Fibroblast of skin of left biceps (primary cell): Measurements from ENCODE around the gene AKT1S1.

ENCODE experiments used
- DNase-seq, 2 experiments: peaks; one replicate each; pipeline ENCODE4 v3.0.0-alpha.2; 2013; ENCODE audit warnings: low read depth in 2 of 2

The AKT1S1 gene

GRCh38 chr19:49883094-49883493 lies 5.9 kb upstream of the AKT1S1 start:
- no peak for DNase-seq

DNA sequence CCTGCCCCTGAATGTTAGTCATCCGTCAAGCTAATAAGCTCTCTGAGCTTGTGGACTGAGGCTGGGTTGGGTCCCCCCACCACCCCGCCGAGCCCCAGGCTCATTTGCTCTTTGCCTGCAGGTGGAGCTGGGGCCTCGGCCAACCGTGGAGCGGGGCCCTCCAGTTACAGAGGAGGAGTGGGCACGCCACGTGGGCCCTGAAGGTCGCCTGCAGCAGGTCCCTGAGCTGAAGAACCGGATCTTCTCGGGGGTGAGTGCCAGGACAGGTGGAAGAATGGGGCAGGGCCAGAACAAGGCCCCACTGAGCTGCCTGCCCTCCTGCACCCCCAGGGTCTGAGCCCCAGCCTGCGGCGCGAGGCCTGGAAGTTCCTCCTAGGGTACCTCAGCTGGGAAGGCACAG lies 5.5 kb upstream of the AKT1S1 start:
- no peak for DNase-seq

DNA sequence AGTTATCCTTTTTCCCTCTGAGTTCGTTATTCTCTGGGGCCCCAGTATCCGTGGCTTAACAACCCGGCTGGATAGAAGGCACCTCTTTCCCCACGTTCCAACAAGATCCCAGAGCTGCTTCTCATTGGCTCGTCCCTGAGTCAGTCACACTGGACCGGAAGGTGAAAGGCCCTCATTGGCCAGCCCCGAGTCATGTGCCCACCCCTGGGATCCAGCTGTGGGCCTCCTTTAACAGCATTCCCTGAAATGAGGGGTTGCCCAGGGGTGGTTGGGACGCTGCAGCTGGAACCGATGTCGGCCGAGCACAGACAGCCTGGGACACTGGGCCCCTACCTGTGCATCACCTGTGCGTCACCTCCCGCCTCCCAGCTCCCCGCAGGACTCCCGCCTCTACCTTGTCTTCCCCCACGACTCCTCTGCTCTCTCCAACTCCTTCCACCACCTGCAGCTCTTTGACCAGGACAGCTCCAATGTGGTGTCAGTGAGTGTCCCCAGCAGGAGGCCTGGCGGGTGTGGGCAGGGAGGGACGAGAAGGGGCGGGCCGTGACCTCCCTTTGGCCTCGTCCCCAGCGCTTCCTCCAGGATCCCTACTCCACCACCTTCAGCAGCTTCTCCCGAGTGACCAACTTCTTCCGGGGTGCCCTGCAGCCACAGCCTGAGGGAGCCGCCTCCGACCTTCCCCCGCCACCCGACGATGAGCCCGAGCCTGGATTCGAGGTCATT lies 4.7 kb upstream of the AKT1S1 start:
- no peak for DNase-seq

DNA sequence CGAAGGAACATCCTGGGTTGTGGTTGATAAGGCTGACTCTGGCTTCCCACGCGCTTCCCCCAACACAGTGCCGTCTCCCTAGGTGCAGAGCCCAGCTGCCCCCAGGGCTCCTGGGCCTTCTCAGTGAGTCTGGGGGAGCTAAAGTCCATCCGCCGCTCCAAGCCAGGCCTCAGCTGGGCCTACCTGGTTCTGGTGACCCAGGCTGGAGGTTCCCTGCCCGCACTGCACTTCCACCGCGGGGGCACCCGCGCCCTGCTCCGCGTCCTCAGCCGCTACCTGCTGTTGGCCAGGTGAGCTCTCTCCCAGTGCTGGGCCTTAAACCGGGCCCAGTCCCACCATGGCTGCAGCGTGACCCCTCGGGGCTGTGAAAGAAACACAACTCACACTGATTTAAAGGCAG lies 4.0 kb upstream of the AKT1S1 start:
- DNase-seq = no peak

- DNase-seq = no peak
Measured at GRCh38 chr19:49880162-49880869, 3.2 kb upstream of the AKT1S1 start.

DNA sequence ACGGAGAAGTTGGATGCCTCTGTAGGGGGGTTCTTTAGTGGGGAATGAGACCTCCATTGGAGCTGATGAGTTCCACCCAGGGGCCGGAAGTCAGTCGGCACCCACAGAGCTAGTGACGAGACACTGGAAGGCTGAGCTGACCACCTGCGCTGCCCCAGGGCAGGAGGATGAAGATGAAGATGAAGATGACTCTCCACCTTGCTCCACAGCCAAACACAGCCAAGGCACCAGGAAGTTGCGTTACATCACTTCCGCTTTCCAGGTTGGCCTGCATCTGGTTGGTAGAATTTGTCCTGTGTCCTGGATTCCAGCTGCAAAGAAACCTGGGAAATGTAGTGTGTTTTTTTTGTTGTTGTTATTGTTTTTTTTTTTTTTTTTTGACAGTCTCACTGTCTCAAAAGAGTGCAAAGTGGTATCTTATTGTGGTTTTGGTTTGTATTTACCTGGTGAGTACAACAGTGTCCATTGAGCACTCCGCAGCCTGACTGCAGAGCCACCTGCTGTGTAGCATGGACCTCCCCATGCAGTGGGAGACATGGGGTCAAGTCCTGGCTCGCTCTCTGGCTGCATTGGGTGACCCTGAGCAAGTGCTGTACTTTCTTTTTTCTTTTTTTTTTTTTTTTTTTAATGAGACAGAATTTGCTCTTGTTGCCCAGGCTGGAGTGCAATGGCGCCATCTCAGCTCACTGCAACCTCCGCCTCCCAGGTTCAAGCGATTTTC lies 2.2 kb upstream of the AKT1S1 start:
- DNase-seq = no peak

GRCh38 chr19:49878744-49879070 lies 1.6 kb upstream of the AKT1S1 start:
- no peak for DNase-seq

DNA sequence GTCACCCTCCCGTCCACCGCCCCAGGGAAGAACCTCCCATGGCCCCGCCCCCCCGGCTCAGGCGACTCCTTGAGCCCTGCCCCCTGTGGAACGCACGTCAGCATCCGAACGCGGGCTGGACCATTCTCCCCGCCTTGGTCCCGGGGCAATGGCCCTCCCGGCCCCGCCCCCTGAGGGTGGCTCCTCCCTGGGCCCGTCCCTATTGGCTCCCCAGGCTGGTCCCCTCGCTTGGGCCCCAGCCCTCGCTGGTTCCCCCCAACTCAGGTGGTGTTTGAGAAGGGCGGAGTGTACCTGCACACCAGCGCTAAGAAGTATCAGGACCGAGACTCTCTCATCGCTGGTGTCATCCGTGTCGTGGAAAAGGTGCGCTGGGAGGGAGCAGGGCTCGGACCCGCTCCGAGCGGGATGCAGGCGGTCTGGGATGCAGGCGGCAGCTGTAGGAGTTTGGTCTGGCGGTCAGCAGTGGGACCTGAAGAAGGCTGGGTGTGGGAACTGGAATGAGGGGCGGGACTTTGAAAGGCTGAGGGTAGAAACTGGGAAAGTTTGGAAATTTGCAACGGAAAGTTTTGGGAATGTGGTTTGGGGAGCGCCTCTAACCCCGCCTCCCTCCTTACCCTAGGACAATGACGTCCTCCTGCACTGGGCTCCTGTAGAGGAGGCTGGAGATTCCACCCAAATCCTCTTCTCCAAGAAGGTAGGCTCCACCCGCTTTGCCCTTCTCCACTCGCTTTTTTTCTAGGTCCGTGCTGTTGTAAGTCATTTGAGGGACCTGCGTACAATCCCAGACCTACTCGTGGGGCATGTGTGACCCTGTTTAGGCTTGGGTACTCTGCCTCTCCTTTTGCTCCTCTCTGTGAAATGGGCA lies 956 bp upstream of the AKT1S1 start:
- DNase-seq = peak; percentile 92 to 93

GRCh38 chr19:49876422-49877019 lies 634 bp downstream of the AKT1S1 start:
- peak; percentile 98 to 99 for DNase-seq

DNA sequence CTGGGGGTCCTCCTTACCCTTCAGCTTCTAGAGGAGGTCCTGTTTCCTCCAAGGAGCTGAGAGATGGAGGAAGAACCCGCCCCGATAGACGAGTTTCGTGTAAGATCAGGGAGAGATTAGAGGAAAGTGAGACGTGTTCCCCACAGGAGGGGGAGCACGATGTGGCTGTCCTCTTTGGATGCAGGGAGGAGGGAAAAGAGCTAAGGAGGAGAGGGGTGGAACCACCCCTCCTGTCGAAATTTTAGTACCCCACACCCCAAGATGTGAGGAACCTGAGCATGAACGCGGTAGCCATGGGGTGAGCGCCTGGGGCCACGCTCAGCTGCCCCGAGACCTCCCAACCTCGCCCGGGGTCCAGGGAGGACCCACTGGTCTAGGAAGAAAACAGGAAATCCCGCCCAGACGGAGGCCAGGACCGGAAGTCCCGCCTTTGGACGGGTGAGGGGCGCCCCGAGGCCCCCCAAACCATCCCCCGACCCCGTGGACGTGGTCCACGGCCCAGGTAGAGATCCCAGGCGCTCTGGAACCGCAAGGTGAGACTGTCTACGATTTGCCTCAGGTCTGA lies 1.2 kb downstream of the AKT1S1 start:
- no peak for DNase-seq

- DNase-seq = no peak
Measured at GRCh38 chr19:49875177-49875576, 2.0 kb downstream of the AKT1S1 start.

DNA sequence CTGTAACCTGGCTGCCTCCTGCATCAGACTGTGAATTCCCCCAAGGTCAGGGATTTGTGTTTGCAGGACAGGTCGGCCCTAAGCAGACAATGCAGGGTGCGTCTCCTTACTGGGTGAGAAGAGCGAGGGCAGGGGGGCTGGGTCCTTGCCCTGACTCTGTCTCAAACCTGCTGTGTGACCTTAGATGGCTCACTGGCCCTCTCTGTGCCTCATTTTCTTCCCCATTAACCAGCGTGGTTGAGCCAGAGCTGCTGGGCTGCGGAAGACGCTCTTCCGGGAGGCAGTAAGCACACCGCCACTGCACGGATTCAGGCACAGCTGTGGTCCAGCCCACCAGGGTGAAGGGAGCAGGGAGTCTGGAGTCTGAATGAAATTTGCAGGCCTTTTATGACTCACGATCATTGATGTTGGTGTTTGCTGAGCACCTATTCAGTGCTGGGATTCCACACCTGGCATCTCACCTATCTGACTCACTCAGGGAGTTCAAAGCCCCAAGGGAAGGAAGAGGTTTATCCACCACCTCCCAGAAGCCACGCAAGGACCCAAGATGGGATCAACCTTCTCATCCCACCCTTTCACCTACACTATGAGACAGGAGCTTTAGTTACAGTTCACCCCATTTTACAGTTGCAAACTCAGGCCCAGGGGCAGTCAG lies 2.5 kb downstream of the AKT1S1 start:
- no peak for DNase-seq

DNA sequence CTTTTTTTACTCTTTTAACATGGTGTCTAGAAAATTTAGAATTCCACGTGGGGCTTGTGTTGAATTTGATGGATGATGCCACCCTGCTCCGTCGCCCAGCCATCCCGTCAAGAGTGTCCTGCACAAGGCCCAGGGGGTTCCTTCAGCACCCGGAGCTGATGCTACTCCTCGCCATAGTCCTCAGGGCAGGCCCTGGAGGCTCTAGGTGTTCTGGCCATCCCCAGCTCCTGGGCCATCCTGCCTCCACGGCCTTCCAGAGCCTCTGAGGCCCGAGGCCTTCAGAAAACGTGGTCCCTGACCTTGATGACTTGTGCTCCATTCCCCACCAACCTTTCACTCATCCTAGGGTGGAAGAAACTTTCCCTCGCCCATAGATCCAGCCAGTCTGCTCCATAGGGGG lies 3.3 kb downstream of the AKT1S1 start:
- no peak for DNase-seq

DNA sequence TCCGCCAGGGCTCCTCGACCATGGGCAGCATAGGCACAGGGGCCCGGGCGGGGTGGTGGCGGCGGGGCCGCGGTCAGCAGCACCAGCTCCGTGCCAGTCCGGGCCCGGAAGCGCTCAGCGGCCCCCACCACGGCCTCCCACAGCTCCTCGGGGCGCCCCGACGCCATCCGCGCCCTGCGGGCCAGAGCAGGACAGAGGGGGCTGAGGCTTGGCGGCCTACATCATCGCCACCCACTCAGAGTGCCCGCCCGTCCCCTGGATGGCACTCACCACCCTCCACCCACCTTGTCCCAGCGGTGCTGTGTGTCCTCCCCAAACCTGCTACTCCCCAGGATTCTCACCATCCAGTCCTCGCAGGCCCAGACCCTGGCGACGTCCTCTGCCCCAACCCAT lies 4.0 kb downstream of the AKT1S1 start:
- DNase-seq = no peak

DNA sequence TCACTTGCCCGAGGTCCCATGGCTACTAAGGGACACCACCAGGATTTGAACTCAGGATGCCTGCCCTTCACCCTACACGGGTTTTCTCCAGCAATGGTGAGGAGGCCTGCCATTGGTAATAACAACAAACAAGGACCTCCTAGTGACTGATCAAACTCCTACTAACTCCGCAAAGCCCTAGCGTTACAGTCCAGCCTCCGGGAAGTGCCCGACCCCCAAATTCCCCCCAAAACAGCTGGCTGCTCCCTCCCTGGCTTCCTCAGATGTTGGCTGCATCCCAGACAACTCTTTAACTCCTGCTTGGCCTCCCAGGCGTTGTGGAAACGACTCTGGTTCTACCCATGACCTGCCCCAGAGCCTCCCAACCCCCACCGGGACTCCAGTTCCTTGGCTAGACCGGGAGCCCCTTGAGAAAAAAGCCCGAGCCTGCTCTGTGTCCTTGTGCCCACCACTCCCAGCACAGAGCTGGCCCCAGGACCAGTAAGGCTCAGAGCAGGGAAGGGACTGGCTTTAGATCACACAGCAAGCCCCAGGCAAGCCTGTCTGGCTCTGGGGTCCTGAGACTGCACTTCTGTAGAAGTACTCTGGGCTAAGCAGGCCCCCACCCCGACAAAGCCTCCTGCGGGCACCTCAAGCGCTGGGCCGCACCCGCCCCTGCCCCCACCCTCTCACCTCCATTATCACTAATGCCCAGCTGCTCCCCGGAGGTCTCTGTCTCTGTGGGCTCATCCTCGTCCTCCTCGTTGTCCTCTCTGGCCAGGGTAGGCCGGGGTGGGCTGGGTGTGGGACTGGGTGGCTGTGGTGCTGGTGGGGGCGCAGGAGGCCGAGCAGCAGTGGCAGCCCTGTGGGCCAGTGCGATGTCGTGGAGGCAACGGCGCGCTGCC lies 4.7 kb downstream of the AKT1S1 start:
- DNase-seq = no peak

DNA sequence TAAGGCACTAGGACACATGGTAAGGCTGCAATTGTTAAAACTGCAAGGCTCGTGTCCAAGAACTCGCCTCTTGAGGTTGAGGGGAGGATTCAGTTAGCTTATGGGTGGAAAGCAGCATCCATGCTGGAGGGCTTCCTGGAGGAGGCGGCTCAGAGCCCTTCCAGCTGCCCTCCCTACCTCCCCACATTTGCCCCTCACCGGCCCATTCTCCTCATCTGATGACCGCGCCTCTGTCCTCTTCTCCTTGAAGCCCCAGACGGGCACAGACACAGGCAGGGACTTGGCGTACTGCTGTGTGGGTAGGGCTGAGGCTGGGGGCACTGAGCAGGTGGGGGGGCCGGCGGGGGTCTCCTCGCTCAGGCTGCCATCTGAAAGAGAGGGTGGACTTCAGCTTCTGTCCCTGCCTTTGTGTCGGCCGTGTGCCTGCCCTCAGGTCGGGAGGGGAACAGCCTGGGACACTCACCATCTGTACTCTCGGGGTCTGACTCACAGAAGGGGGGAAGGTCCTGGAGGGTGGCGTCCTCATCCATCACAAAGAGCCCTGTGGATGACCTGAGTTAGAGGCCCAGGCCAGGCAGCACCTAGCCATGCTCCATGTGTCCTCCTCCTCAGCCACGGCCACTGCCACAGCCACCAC lies 5.7 kb downstream of the AKT1S1 start:
- no peak for DNase-seq

DNA sequence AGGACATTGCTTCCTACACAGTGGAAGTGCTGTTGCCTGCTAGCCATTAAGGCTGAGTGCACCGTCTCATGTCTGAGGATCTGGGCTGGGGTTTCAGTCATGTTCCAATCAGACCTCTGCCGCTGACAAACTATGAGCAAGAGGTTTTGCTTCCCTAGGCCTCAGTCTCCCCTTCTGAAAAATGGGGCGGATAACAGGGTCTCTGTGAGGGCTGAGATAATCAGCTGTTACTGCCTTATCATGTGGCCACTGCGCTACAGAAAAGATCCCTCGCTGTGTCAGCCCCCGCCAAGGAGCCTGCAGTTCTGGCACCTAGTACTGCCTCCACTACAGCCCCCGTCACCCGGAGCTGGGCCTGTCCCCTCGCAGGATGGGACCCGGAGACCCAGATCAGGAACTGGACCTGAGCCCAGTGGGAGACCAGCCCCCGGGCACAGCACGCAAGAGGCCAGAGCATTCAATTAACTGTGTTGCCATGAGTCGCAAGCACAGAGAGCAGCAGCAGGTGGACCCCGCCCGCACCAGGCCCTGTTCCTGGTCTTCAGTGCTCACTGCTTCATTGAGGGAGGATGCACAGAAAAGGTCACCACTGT lies 6.8 kb downstream of the AKT1S1 start:
- DNase-seq = no peak

GRCh38 chr19:49869484-49870308 lies 7.5 kb downstream of the AKT1S1 start:
- peak; percentile 100 for DNase-seq
